Activated B cell treated with CpG ODN at 0.5 μM for 24 hours (primary cell): ENCODE results near the gene MSH5. TPM values are rescaled to one million over a fixed set of nuclear protein-coding genes. Genes with fewer than 3 reads are reported as not detected.

Source experiments
- ATAC-seq: fragments of 200-7000 bp; cut with Tn5 transposase; one replicate; pipeline ENCODE4 v1.10.0; 2021; ENCODE audit warnings: low read depth, mild to moderate bottlenecking, moderate library complexity
- CTCF ChIA-PET: fragments of 350-600 bp; sonication (Branson Sonifier 250); formaldehyde crosslinking; loops from one replicate; lab custom pipeline; 2021; ENCODE audit warnings: antibody characterized with exemption; lab: Charles Lee
- POLR2A ChIA-PET: fragments of 350-600 bp; sonication (Branson Sonifier 250); formaldehyde crosslinking; loops from one replicate; lab custom pipeline; 2021; ENCODE audit warnings: antibody characterized with exemption; lab: Charles Lee
- DNase-seq: peaks from one replicate; pipeline ENCODE4 v3.0.0; 2022
- H3K27ac Mint-ChIP-seq: one replicate; pipeline ENCODE4 v1.8.0; 2020; ENCODE audit warnings: mixed read lengths
- H3K27me3 Mint-ChIP-seq: one replicate; pipeline ENCODE4 v1.8.0; 2021; ENCODE audit warnings: mixed read lengths
- H3K36me3 Mint-ChIP-seq: one replicate; pipeline ENCODE4 v1.8.0; 2021; ENCODE audit warnings: low read depth, mixed read lengths
- H3K4me1 Mint-ChIP-seq: one replicate; pipeline ENCODE4 v1.8.0; 2021; ENCODE audit warnings: mixed read lengths
- H3K4me3 Mint-ChIP-seq: one replicate; pipeline ENCODE4 v1.8.0; 2020; ENCODE audit warnings: mild to moderate bottlenecking, mixed read lengths
- H3K9me3 Mint-ChIP-seq: one replicate; pipeline ENCODE4 v1.8.0; 2020; ENCODE audit warnings: mixed read lengths
- CTCF ChIP-seq: fragments of 200-600 bp; IDR thresholded peaks from one replicate; pipeline ENCODE4 v1.8.0; 2022; ENCODE audit warnings: antibody characterized with exemption, mild to moderate bottlenecking
- intact Hi-C: fragments of 100-400 bp; cut with micrococcal nuclease; formaldehyde crosslinking; loops from one replicate; pipeline ENCODE4 v1.15.1; 2024
- total RNA-seq: library from RNA; stranded (reverse); gene quantifications from 2 replicates; pipeline ENCODE4 v1.2.3, GENCODE V29; 2022

MSH5 gene
- total RNA-seq, 1 donor from 2014 or later, result 47.3 TPM

- CTCF ChIA-PET, result interaction anchor here (1.4 kb wide), 1 partner anchor 71 kb away, joined by 4 read pairs; no protein-coding TSS in a partner anchor
- DNase-seq, result no peak
- no peaks in the 10 kb centered on the region for H3K27me3 Mint-ChIP-seq
- no peaks in the 10 kb centered on the region for H3K9me3 Mint-ChIP-seq
- H3K36me3 Mint-ChIP-seq, result peaks cover 90% of the 10 kb centered on the region
- POLR2A ChIA-PET, result interaction anchor here (0.5 to 0.7 kb wide), 2 partner anchors 23 to 79 kb away, joined by 4 to 8 read pairs; partner anchors contain the start of gene LY6G6D
- H3K4me3 Mint-ChIP-seq, result no peak overlapping the region
- no peak overlapping the region for H3K27ac Mint-ChIP-seq
- H3K4me1 Mint-ChIP-seq, result peaks cover 15% of the 10 kb centered on the region
- ATAC-seq, result no peak
- TF ChIP-seq CTCF, result no peak
- intact Hi-C loops, result no loop called here
These were observed 47.5 kb upstream of the MSH5 start for GRCh38 chr6:31692353-31692752.

- Mint-ChIP-seq H3K4me3 (no peak overlapping the region), H3K27ac (no peak overlapping the region), H3K36me3 (peaks cover 90% of the 10 kb centered on the region), H3K27me3 (no peaks in the 10 kb centered on the region), H3K9me3 (no peaks in the 10 kb centered on the region), H3K4me1 (peaks cover 15% of the 10 kb centered on the region)
- intact Hi-C loops, result no loop called here
- POLR2A ChIA-PET, result interaction anchor here (0.7 kb wide), 1 partner anchor 22 kb away, joined by 4 read pairs; the partner anchor contains the start of gene LY6G6D
- CTCF ChIA-PET, result interaction anchor here (1.4 kb wide), 1 partner anchor 71 kb away, joined by 4 read pairs; no protein-coding TSS in a partner anchor
- ATAC-seq, result no peak
- DNase-seq, result no peak
- TF ChIP-seq CTCF, result no peak
These were observed 46.9 kb upstream of the MSH5 start for GRCh38 chr6:31692886-31693285.

GRCh38 chr6:31693535-31693934 is 46.3 kb upstream of the MSH5 start:
- peaks cover 86% of the 10 kb centered on the region for H3K36me3 Mint-ChIP-seq
- no peak for TF ChIP-seq CTCF
- intact Hi-C loops, result no loop called here
- H3K27ac Mint-ChIP-seq, result no peak overlapping the region
- peaks cover 15% of the 10 kb centered on the region for H3K4me1 Mint-ChIP-seq
- POLR2A ChIA-PET, result interaction anchor here (1.6 kb wide), 1 partner anchor 42 kb away, joined by 3 read pairs; no protein-coding TSS in a partner anchor
- H3K27me3 Mint-ChIP-seq, result no peaks in the 10 kb centered on the region
- no peak for DNase-seq
- CTCF ChIA-PET, result interaction anchor here (1.4 kb wide), 1 partner anchor 72 kb away, joined by 4 read pairs; no protein-coding TSS in a partner anchor
- no peak for ATAC-seq
- no peaks in the 10 kb centered on the region for H3K9me3 Mint-ChIP-seq
- no peak overlapping the region for H3K4me3 Mint-ChIP-seq

- no peaks in the 10 kb centered on the region for H3K27me3 Mint-ChIP-seq
- peak overlapping the region; percentile 65 for H3K27ac Mint-ChIP-seq
- ATAC-seq, result no peak
- CTCF ChIA-PET, result no interaction called here
- intact Hi-C loops, result no loop called here
- no peak for TF ChIP-seq CTCF
- H3K36me3 Mint-ChIP-seq, result peaks cover 79% of the 10 kb centered on the region
- no peaks in the 10 kb centered on the region for H3K9me3 Mint-ChIP-seq
- POLR2A ChIA-PET, result interaction anchor here (0.6 to 0.7 kb wide), 2 partner anchors 261 to 824 kb away, joined by 3 read pairs; partner anchors contain the start of gene NELFE
- H3K4me1 Mint-ChIP-seq, result peaks cover 20% of the 10 kb centered on the region
- no peak for DNase-seq
- no peak overlapping the region for H3K4me3 Mint-ChIP-seq
These were observed 42.2 kb upstream of the MSH5 start for GRCh38 chr6:31697555-31697954.

- no peak overlapping the region for H3K27ac Mint-ChIP-seq
These were observed 38.9 kb upstream of the MSH5 start for GRCh38 chr6:31700740-31701401.

More at GRCh38 chr6:31700740-31701401, 38.9 kb upstream of the MSH5 start:
- H3K27me3 Mint-ChIP-seq, result no peaks in the 10 kb centered on the region
- DNase-seq (no peak), ATAC-seq (no peak)
- CTCF ChIA-PET, result interaction anchor here (1.2 kb wide), 1 partner anchor 252 kb away, joined by 3 read pairs; no protein-coding TSS in a partner anchor
- peaks cover 54% of the 10 kb centered on the region for H3K36me3 Mint-ChIP-seq
- peak overlapping the region; percentile 99 for H3K4me3 Mint-ChIP-seq
- intact Hi-C loops, result no loop called here
- no peaks in the 10 kb centered on the region for H3K9me3 Mint-ChIP-seq
- H3K4me1 Mint-ChIP-seq, result peaks cover 28% of the 10 kb centered on the region
- no peak for TF ChIP-seq CTCF
- POLR2A ChIA-PET, result interaction anchor here (1.4 to 4.1 kb wide), 2 partner anchors 26 to 27 kb away, joined by 4 to 31 read pairs; no protein-coding TSS in a partner anchor
